ENCODE measurements around the gene HS3ST5. TPM values are rescaled to one million over a fixed set of nuclear protein-coding genes. Genes with fewer than 3 reads are reported as not detected.

Gene HS3ST5
- total RNA-seq, 2 donors from 2014 or later = 0.31 to 2.0 TPM

GRCh38 chr6:114277220-114277619 is 65.6 kb downstream of the HS3ST5 start:
- Mint-ChIP-seq H3K36me3 (ENCODE audit: low read depth) (no peaks in the 10 kb centered on the region), H3K27me3 (ENCODE audit: insufficient read depth) (no peaks in the 10 kb centered on the region)

GRCh38 chr6:114276783-114277182 is 66.0 kb downstream of the HS3ST5 start:
- Mint-ChIP-seq H3K9me3 (no peaks in the 10 kb centered on the region), H3K27ac (no peak overlapping the region), H3K27me3 (ENCODE audit: insufficient read depth) (no peaks in the 10 kb centered on the region), H3K4me1 (peaks cover 17% of the 10 kb centered on the region), H3K36me3 (ENCODE audit: low read depth) (no peaks in the 10 kb centered on the region), H3K4me3 (no peak overlapping the region)
- Histone ChIP-seq H3K27ac (ENCODE audit: low read depth, low read length) (no peak overlapping the region), H3K36me3 (ENCODE audit: control insufficient read depth, insufficient read depth, low read length) (no peaks in the 10 kb centered on the region), H3K27me3 (ENCODE audit: control insufficient read depth, insufficient read depth, low read length, poor library complexity, severe bottlenecking) (no peaks in the 10 kb centered on the region), H3K4me3 (ENCODE audit: low read length) (no peak overlapping the region), H3K9ac (ENCODE audit: extremely low read depth, low read length, poor library complexity, severe bottlenecking) (no peak overlapping the region), H3K9me3 (ENCODE audit: control insufficient read depth, low read length) (no peaks in the 10 kb centered on the region), H3K4me1 (ENCODE audit: control insufficient read depth, insufficient read depth, low read length) (no peaks in the 10 kb centered on the region)
- DNase-seq = no peak
- no peak for TF ChIP-seq CTCF (conservative IDR thresholded peaks at IDR 0.05)
- WGBS, 2 experiments (ENCODE audit: insufficient coverage in 1 of 2, insufficient read length in 1 of 2) = 100% methylated on average over 1 of the region's 2 CpGs; no CpG with 5 or more reads in 1 of the 2 experiments

More at GRCh38 chr6:114277220-114277619, 65.6 kb downstream of the HS3ST5 start:
- Histone ChIP-seq H3K36me3 (ENCODE audit: control insufficient read depth, insufficient read depth, low read length) (no peaks in the 10 kb centered on the region), H3K27me3 (ENCODE audit: control insufficient read depth, insufficient read depth, low read length, poor library complexity, severe bottlenecking) (no peaks in the 10 kb centered on the region), H3K4me3 (ENCODE audit: low read length) (no peak overlapping the region), H3K9me3 (ENCODE audit: control insufficient read depth, low read length) (no peaks in the 10 kb centered on the region), H3K27ac (ENCODE audit: low read depth, low read length) (no peak overlapping the region), H3K9ac (ENCODE audit: extremely low read depth, low read length, poor library complexity, severe bottlenecking) (no peak overlapping the region), H3K4me1 (ENCODE audit: control insufficient read depth, insufficient read depth, low read length) (no peaks in the 10 kb centered on the region)
- no peak for DNase-seq
- WGBS, 2 experiments (ENCODE audit: insufficient coverage in 1 of 2, insufficient read length in 1 of 2) = 83% methylated on average over 2 of the region's 2 CpGs; no CpG with 5 or more reads in 1 of the 2 experiments
- peaks cover 19% of the 10 kb centered on the region for H3K4me1 Mint-ChIP-seq
- no peak overlapping the region for H3K27ac Mint-ChIP-seq
- no peak for TF ChIP-seq CTCF (conservative IDR thresholded peaks at IDR 0.05)
- no peak overlapping the region for H3K4me3 Mint-ChIP-seq
- no peaks in the 10 kb centered on the region for H3K9me3 Mint-ChIP-seq

GRCh38 chr6:114274836-114275235 is 68.0 kb downstream of the HS3ST5 start:
- Mint-ChIP-seq H3K4me1 (peaks cover 14% of the 10 kb centered on the region), H3K27ac (no peak overlapping the region), H3K9me3 (no peaks in the 10 kb centered on the region), H3K36me3 (ENCODE audit: low read depth) (no peaks in the 10 kb centered on the region), H3K27me3 (ENCODE audit: insufficient read depth) (no peaks in the 10 kb centered on the region), H3K4me3 (no peak overlapping the region)
- Histone ChIP-seq H3K36me3 (ENCODE audit: control insufficient read depth, insufficient read depth, low read length) (no peaks in the 10 kb centered on the region), H3K4me3 (ENCODE audit: low read length) (no peak overlapping the region), H3K27me3 (ENCODE audit: control insufficient read depth, insufficient read depth, low read length, poor library complexity, severe bottlenecking) (no peaks in the 10 kb centered on the region), H3K9me3 (ENCODE audit: control insufficient read depth, low read length) (no peaks in the 10 kb centered on the region), H3K27ac (ENCODE audit: low read depth, low read length) (no peak overlapping the region), H3K9ac (ENCODE audit: extremely low read depth, low read length, poor library complexity, severe bottlenecking) (no peak overlapping the region), H3K4me1 (ENCODE audit: control insufficient read depth, insufficient read depth, low read length) (peaks cover 3% of the 10 kb centered on the region)
- TF ChIP-seq CTCF (conservative IDR thresholded peaks at IDR 0.05) = no peak
- WGBS, 2 experiments (ENCODE audit: insufficient coverage in 1 of 2, insufficient read length in 1 of 2) = 84 to 86% methylated on average over 1 to 2 of the region's 2 CpGs
- DNase-seq = no peak

Data from endodermal cell (in vitro differentiated cells).